GM19468 (cell line): ENCODE measurements around the gene PCDH10.
"Not testable (repeated sequence)": the region's sequence is repeated elsewhere in the genome, so short reads cannot be mapped to it uniquely, and the experiment has no call there.

ENCODE experiments used
- ATAC-seq: cut with Tn5 transposase; IDR thresholded peaks from one replicate; pipeline ENCODE4 v1.9.1; 2021; ENCODE audit warnings: mild to moderate bottlenecking, moderate library complexity, moderate number of reproducible peaks; ENCODE audit not compliant: unreplicated experiment; ENCODE audit errors: extremely low read depth

The PCDH10 gene

DNA sequence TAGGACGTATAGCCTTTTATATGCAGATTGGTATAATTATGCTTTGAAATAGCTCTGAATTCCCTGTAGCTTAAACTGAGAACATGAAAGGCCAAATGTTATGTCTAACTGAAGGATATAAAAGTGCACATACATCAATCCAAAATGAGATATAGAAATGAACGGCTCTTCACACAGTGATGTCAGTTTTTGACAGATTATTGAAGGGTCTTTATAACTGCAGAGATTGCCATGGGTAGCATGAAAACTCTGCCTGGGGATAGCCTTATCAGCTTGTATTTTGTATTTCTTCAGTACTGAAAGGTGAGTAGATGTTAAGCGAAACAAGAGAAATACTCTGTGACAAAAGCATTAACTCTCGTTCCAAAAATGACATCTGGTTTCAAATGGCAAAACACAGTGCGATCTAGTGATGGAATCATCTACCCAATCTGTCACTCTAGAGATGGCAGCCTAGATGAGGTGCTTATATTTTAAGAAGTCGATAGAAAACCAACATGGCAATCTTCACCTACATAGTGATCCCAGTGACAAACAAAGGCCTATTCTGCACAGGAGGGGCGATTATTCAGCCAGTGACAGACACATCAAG lies 59.7 kb downstream of the PCDH10 start:
- ATAC-seq = no peak

DNA sequence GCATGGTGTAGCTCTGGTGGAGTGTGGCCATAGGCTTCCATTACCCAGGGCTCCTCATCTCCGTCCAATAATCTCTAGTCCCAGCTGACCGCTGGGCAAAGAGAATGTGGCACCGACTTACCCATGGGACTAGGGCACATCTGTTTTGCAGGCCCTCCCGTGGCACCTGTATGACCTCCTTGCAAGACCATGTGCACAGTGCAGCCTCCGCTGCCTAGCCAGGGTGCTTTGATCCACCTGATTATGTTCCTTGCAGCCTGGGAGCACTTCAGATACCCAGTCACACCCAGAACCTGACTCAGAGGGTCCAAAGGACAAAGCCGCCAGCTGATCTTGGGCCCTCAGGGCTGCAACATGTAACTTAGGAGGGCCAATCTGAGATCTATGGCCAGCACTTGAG lies 84.8 kb downstream of the PCDH10 start:
- no peak for ATAC-seq

DNA sequence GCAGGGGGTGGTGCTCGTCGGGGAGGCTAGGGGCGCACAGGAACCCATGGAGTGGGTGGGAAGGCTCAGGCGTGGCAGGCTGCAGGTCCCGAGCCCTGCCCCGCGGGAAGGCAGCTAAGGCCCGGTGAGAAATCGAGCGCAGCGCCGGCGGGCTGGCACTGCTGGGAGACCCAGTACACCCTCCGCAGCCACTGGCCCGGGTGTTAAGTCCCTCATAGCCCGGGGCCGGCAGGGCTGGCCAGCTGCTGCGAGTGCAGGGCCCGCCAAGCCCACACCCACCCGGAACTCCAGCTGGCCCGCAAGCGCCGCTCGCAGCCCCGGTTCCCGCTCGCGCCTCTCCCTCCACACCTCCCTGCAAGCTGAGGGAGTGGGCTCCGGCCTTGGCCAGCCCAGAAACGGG lies 91.4 kb downstream of the PCDH10 start:
- not testable (repeated sequence) for ATAC-seq
